Hindlimb muscle (tissue), 1 donor: ENCODE results near the gene COG4. TPM values are rescaled to one million over a fixed set of nuclear protein-coding genes. Genes with fewer than 3 reads are reported as not detected.

Experiments
- DNase-seq: peaks from one replicate; pipeline ENCODE4 v3.0.0-alpha.2; 2013
- polyA plus RNA-seq: library from polyadenylated mRNA; unstranded; fragments of 120-200 nt; gene quantifications from one replicate; pipeline ENCODE4 v1.2.1, GENCODE V29; 2013; ENCODE audit not compliant: insufficient read length

Gene COG4
- polyA plus RNA-seq, 1 donor, result 46.6 TPM

DNA sequence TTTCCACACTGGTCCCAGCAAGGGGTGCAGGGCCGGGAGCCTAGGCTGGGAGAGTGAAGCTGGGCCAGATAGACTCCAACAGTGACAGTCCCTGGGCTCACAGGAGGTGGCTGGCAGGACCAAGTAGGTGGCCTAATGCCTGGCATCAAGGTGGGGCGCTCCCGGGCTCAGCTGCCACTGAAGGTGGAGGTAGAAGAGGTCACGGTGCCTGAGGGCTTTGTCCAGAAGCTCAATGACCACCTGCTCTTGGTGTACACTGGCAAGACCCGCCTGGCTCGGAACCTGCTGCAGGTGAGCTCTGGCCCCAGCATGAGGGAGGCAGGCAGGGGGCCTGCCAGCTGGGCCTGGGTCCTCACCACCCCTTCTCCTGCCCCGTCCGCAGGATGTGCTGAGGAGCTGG is 45.2 kb downstream of the COG4 start:
- DNase-seq, result no peak

DNA sequence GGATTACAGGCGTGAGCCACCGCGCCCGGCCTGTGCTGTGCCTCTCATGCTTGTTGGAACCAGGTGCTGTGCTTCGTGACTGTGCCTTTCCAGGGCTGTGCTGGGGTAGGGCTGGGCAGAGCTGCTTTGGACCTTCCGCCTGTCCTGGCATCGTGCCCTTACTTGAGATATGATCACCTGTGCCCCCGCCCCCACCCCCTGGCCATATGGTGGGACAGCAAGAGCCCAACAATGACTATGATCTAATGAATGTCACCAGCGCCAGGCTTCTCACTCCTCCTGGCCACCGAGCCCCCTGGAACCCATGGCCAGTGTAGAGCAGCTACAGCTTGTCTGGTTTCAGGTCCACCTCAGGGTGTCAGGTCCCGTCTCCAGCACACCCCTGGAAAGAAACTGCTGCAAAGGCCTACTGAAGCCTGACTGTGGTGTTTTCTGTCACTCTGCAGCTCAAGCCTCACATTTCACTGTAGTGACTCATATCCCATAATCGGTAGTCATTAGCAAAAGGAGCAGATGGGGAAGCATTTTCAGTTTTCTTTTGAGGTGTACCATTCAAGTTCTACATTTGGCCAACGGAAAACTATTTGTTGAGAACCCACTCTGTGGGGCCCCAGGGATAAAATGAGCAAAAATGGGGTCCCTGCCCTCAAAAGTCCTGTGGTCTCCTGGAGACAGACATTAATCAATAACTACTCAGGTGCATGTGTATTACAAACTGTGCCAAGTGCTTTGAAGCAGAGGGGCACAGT is 46.9 kb downstream of the COG4 start:
- no peak for DNase-seq

DNA sequence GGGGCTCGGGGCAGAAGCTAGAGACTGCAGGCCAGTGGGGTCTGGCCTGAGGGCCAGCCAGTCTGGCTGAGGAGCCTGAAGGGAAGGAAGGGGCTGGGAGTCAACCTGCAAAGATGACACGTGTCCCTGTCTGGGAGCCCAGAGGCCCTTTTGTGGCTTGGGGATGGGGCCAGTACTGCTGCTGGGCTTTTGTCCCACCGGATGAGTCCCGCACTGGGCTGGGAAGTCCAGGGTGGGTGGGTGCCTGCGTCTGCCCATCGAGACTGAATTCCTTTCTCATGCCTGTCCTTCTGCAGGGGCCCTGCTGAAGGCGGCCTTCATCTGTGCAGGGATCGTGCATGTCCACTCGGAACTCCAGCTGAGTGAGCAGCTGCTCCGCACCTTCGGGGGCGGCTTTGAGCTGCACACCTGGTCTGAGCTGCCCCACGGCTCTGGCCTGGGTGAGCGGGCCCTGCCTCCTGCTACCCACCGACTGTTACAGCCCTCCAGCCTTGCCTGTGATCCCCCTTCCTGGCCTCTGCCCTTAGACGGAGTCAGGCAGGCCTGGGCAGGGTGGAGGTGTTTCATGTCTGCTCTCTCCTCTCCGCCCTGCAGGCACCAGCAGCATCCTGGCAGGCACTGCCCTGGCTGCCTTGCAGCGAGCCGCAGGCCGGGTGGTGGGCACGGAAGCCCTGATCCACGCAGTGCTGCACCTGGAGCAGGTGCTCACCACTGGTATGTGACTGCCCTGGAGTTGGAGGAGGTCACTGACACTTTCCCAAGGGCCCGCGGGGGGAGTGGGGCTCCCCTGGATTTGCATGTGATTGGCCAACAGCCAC is 48.1 kb downstream of the COG4 start:
- no peak for DNase-seq

DNA sequence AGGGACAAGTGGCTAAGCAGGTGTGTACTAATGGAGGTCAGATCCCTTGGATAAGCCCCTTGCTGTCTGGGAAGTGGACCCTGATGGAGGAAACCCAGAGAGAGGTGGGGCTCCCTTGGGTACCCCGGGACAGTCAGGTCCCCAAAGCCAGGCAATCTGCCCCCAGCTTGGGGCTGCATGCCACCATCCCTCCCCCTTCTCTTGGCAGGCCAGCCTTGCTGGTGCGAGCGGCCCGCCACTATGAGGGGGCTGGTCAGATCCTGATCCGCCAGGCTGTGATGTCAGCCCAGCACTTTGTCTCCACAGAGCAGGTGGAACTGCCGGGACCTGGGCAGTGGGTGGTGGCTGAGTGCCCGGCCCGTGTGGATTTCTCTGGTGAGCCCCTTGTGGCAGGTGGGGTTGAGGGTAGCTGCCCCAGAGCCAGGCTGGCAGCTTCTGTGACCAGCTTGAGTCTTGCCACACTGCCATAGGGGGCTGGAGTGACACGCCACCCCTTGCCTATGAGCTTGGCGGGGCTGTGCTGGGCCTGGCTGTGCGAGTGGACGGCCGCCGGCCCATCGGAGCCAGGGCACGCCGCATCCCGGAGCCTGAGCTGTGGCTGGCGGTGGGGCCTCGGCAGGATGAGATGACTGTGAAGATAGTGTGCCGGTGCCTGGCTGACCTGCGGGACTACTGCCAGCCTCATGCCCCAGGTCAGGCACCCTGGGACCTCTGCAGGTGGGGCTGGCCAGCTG is 48.9 kb downstream of the COG4 start:
- DNase-seq, result no peak

DNA sequence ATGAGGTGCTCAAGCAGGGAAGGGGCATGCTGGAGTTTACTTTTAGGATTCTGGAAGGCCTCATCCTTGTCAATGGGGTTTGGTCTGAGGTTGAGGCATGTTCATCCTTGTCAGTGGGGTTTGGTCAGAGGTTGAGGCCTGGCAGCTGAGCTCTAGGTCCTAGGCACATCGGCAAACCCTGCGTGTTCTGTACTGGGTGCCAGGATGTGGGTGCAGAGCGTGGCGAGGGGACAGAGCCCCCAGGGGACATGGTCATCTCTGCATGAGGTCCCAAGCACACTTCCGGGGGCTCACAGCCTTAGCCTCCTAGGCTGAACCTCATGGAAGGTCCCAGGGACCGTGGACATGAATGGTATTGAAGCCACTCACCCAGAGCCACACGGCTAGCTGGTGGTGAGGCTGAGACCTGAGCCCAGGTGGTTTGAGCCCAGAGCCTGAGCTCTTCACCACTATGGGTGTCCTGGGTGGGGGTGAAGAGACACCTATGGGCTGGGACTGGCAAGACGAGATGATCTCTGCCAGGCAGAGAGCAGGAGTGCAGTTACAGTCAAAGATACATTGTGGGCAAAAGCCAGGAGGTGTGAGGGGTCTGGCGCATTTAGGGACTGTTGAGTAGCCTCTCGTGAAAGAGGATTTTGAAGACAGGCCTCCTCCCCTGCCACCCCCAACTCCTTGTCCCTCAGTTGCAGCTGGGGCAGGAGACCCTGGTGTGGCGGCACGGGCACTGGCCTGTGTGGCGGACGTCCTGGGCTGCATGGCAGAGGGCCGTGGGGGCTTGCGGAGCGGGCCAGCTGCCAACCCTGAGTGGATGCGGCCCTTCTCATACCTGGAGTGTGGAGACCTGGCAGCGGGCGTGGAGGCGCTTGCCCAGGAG is 49.7 kb downstream of the COG4 start:
- no peak for DNase-seq

DNA sequence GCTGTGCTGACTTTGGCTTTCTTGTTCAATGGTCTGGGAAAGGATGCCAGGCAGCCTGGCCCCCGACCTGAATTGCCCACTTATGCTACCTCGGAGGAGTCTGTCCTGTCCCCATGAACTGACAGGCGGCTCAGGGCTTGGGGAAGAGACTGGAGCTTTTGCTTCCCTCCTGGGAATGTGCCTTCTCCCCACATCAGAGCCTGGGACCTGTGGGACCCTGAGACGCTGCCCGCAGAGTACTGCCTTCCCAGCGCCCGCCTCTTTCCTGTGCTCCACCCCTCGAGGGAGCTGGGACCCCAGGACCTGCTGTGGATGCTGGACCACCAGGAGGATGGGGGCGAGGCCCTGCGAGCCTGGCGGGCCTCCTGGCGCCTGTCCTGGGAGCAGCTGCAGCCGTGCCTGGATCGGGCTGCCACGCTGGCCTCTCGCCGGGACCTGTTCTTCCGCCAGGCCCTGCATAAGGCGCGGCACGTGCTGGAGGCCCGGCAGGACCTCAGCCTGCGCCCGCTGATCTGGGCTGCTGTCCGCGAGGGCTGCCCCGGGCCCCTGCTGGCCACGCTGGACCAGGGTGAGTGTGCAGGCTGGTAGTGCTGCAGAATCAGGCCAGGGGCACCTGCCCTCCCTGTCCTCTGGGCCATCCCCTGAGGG is 50.4 kb downstream of the COG4 start:
- DNase-seq, result no peak

DNA sequence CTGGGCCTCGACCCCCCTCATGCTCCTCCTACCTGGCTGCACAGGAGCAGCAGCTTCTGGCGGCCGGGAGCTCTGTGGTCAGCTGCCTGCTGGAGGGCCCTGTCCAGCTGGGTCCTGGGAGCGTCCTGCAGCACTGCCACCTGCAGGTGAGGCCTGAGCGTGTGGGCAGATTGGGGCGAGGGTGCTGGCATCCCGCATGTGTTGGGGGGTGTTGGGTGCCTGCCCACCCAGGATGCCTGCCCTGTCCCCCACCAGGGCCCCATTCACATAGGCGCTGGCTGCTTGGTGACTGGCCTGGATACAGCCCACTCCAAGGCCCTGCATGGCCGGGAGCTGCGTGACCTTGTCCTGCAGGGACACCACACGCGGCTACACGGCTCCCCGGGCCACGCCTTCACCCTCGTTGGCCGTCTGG is 52.4 kb downstream of the COG4 start:
- peak; percentile 18 for DNase-seq

DNA sequence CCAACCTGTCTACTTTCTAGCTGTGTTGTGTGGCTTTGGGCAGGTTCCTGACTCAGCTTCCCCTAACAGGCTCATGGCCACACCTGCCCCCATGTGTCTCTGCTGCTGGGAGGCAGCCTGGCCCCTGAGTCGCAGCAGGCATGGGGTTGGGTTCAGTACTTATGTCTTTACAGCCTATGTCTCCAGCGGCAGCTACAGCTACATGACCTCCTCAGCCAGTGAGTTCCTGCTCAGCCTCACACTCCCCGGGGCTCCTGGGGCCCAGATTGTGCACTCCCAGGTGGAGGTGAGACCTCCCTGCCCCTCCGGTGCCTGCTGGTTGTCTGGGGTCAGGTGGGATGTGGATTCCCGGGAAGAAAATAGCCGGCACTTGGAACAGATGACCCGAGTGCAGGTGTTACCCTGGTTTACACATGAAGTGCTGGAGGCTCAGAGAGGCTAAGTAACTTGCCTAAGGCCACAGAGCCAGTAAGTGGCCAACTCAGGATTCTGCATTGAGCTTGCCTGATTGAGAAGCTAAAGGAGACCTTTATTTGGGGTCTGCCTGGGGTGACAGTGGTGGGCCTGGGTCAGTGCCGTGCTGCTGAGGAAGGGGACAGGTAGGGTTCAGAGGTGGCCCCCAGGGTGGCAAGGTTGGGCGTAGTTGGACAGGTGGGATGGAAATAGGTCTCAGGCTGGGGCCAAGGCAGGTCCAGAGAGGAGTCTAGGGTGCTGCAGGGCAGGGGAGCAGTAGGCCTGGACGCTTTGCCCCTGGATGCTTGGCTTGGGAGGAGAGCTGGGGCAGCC is 53.0 kb downstream of the COG4 start:
- no peak for DNase-seq

DNA sequence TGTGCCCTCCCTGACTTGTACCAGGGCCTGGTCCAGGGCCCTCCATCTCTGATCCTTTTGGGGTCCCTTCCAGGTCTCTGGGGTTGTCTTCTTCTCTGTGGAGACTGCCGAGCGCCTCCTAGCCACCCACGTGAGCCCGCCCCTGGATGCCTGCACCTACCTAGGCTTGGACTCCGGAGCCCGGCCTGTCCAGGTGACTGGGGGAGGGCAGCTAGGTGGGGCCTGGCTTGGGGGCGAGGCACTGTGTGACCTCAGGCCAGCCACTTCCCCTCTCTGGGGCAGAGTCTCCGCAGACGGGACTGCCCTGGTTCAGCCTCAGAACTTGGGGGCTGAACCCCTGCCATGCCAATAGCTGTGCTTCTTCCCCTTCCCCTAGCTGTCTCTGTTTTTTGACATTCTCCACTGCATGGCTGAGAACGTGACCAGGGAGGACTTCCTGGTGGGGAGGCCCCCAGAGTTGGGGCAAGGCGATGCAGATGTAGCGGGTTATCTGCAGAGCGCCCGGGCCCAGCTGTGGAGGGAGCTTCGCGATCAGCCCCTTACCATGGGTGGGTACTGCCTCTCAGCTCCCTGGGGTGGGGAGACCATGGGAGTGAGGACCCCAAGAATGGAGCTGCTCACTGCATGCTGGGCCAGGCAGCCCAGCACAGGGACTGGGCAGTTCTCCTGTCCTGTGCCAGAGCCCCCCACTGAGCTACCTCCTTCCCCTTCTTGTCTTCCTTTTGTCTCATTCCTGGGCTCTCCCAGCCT is 54.4 kb downstream of the COG4 start:
- no peak for DNase-seq

DNA sequence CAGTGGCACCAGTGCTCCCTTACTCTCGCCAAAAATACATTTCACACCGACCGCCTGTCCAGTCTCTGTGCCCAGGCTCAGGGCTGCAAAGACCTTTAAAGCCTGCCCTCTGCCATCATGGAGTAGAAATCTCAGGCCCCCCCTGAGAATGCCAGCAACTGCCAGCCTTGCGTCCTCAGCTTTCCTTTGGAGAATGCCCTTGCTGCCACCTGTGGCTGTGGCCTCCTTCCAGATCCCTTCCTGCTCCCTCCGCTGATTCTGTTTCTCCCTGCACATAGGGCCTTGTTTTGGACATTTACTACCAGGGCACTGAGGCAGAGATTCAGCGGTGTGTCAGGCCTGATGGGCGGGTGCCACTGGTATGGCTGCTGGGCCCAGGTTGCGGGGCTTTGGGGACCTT is 55.7 kb downstream of the COG4 start:
- DNase-seq, result no peak

DNA sequence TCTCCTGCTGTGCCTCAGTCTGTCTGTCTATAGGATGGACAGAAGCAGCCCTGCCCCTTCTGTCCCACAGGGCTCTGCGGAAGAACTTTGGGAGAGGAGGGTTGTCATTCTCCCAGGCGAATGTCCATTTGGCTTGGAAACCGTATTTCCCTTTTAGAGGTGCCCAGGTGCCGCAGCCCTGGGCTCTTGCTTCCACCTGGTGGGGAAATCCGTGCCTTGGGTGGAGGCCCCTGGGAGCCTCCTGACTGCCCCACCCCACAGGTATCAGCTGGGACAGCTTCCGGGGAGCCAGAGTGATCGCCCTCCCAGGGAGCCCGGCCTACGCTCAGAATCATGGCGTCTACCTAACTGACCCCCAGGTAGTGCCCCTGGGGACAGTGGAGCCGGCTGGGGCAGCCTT is 56.2 kb downstream of the COG4 start:
- no peak for DNase-seq

DNA sequence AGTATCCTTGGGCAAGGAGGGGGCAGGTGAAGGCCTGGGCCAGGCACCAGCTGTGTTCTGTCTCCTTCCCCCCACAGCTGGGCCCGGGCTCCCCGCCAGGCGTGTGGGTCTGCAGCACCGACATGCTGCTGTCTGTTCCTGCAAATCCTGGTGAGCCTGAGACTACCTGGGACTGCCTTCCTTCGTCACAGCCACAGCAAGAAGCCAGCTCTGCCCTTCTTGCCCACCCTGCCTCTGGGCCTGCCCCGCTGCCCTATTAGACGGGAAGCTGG is 56.6 kb downstream of the COG4 start:
- no peak for DNase-seq

DNA sequence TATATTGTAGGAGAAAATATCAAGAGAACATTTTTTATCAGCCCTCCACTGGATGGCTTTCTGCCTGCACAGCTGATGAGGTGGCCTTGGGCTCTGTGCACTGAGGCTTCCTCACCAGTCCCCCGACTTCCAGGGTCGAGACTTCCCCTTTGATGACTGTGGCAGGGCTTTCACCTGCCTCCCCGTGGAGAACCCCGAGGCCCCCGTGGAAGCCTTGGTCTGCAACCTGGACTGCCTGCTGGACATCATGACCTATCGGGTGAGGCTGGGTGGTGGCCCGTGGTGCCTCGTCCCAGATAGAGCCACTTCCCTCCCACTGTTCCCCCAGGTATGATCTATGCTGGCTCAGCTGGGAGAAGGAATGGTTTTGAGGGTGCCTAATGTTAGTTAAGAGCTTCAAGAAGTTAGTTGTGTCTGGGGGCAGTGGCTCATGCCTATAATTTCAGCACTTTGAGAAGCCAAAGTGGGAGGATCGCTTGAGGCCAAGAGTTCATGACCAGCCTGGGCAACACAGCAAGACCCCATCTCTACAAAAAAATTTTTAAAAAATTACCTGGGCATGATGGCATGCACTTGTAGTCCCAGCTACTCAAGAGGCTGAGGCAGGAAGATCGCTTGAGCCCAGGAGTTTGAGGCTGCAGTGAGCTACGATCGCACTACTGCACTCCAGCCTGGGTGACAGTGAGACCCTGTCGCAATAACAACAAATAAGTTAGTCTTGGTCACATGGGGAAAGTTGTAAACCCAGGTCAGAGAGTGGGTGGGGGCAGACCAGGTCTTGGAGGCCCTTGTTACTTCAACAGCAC is 57.2 kb downstream of the COG4 start:
- no peak for DNase-seq

DNA sequence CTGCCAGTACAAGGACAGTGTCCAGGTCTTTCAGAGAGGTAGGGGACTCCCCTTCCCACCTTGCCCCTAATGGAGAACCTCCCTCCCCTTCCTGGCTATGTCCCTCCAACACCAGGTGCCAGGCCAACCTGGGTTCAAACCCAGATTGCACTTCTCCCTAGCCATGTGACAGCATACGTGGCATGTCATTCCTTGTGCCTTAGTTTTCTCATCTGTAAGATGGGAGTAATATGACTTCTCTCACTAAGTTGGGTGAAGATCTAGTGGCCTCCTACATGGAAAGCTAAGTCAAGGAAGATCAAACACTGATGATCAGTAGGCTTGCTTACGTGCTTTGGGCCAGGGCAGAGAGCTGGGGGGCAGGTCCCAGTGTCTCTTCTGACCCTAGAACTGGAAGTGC is 60.1 kb downstream of the COG4 start:
- DNase-seq, result no peak

DNA sequence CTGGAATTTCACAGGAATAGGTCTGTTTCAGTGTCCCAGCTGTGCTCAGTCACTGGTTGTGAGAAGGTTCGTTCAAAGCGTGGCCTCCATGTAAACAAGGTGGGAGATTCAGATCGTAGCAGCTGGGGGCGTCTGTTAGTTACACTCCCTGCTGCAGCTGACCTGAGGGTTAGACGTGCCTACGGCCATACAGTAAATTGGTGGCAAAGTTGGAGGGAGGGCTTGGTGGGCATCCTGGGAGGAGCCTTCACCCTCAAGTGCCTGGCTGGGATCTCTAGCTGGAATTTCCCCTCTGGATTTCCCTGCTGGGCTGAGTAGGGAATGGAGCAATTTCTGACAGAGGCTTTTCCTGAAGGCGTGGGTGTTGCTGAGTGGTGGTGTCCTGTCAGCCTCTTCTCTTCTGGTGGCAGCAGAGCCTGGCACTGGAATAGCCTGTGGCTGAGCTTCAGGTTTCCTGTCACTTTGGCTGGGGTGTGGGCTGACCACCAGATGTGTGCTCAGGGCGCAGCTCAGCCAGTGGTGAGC is 62.6 kb downstream of the COG4 start:
- DNase-seq, result no peak

DNA sequence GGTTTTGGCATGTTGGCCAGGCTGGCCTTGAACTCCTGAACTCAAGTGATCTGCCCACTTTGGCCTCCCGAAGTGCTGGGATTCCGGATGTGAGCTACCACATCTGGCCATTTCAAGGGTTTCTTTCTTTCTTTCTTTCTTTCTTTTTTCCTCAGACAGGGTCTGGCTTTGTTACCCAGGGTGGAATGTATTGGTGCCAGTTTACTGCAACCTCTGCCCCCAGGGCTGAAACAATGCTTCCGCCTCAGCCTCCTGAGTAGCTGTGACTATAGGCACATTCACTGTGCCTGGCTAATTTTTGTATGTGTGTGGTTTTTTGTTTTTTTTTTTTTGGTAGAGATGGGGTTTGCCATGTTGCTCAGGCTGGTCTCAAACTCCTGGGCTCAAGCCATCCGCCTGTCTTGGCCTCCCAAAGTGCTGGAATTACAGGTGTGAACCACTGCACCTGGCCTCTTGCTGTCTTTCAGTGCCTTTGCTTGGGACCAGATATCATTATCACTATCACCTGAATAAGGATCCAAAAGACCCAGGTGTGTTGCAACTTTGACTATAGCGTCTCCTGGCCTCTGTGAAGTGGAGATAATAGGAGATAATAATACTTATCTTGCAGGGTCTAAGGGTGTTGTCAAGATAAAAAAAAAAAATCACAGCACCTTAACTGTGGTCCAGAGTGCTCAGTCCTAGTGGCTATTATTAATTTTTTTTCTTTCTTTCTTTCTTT is 65.7 kb downstream of the COG4 start:
- DNase-seq, result no peak

DNA sequence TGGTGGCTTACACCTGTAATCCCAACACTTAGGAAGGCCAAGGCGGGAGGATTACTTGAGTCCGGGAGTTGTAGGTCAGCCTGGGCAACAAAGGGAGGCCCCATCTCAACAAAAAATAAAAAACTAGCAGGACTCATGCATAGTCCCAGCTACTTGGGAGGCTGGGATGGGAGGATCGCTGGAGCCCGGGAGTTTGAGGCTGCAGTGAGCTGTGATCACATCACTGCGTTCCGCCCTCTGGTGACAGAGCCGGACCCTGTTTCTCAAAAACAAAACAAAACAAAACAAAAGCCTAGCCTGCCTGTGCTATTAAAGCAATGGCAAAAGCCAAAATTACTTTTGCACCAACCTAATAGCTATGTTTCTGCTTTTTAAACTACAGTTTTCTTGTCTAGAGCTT is 67.4 kb downstream of the COG4 start:
- no peak for DNase-seq

DNA sequence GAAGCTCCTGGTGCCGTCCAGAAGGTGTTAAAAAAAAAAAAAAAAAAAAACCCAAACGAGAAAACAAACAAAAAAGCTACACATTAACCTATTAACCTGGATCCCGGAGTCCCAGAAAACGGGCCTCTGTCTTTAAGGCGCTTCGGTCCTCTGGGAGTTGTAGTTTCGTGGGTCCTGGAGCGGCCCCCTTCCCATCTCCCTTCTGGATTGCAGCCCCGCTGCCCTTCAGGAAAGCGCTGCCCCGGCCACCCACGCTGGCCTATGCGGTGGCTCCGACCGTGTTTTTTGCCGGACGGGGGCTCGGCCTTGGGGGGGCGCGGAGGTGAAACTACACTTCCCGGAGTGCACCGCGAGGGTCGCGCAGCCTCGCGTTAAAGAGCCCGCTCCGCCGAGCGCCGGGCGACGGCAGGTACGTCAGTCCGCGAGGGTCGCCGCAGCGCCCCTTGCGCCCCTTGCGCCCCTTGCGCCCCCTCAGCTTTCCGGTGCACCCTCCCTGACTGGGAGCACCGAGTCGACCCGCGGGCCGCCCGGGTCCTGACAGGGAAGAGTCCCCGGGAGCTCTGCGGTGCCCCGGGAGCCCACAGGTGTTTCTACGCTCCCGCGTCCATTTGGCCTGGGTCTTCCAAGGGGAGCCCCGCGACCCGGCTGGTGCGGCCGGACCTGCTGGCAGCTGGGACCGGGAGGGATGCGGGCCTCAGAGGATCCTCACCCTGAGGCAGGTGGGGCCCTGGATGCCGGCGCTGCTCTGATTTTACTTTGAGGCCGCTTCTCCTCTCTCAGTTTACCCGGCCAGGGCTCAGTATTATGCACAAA is 68.9 kb downstream of the COG4 start, which contains the start of gene FCSK:
TSS of gene FCSK (plus strand) at position 374 of the 813 bp plus-strand sequence. CDS start 8,596 bp downstream, outside the sequence.
- DNase-seq, result peak; percentile 74
